Measurements from ENCODE around the gene HMX1.

Gene HMX1

DNA sequence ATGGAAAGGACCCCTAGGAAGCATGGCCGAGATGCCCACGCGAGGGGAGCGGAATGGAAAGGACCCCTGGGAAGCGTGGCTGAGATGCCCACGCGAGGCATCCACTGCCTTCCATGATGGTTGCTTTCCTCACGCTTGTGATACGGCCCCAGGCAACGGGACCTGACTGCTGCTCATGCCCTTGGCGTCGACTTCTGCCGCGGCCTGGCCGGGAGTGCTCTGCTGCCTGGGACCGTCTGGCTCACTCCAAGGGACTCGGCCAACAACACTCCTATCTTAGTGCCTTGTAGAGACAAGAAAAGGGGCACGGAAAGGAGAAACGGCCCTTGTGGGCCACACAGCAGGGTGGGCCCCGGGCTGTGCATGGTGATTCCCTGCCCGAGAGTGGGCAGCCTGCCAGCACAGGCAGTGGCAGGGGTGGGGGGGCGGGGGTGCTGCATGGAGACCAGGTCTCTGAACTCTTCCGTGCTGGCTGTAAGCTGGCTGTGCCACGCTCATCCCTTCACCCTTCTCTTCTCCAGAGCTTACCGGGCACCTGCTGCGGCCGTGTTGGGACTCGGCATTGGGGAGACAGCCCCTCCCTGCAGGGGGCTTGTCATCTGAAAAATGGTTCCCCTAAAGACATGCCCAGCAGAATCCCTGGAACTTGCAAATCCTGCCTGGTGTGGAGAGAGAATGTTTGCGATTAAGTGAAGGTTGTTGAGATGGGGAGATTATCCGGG is 38.6 kb upstream of the HMX1 start:
- no peak for DNase-seq (ENCODE audit: low read depth in 1 of 2, low spot score in 1 of 2)

DNA sequence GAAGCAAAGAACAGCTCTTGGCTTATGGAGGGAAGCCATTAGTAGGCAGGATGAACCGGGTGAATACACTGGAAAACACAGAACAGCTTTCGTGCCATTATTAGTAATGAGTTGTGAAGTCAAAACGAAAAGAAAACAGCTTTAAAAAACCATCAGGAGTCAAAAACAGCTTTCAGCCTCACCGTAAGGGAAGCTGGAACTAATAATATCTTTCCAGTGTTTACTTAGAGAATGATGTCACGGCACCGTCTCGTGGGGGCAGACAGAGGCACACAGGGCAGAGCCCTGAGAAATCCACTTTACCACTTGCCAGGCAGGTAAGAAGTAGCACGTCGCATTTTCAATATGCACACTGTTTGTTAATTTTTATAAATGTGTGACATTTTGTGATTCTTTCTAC is 37.9 kb upstream of the HMX1 start:
- no peak for DNase-seq (ENCODE audit: low read depth in 1 of 2, low spot score in 1 of 2)

DNA sequence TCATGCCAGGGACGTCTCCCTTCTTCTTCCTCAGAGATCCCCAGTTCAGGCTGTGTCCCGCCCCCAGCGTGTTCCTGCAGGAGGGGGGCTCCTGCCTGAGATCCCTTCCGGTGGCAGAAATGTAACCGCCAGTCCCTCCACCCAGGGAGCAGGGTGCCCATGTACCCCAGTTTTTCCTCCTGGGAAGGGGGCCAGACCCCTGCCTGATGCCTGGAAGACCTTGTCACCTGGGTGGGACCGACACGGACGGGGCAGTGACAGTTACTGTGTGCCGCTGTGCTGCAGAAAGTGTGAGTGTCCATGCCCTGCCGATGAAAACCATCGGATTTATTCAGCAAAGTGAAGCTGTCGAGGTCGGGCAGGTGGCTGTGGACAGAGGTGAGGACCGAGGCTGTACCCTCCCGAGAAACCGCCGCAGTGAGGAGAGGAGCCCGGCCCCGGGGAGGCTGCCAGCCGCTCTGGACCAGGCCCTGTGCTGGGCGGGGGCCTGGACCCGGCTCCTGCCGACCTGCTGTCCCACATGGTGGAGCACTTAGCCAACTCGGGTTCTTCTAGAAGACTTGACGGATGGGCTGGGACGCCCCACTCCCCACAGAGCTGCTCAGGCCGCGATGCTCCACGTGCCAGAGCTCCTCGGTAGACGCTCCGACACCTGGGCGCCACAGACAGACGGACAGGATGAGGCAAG is 36.7 kb upstream of the HMX1 start:
- DNase-seq (ENCODE audit: low read depth in 1 of 2, low spot score in 1 of 2) = no peak

DNA sequence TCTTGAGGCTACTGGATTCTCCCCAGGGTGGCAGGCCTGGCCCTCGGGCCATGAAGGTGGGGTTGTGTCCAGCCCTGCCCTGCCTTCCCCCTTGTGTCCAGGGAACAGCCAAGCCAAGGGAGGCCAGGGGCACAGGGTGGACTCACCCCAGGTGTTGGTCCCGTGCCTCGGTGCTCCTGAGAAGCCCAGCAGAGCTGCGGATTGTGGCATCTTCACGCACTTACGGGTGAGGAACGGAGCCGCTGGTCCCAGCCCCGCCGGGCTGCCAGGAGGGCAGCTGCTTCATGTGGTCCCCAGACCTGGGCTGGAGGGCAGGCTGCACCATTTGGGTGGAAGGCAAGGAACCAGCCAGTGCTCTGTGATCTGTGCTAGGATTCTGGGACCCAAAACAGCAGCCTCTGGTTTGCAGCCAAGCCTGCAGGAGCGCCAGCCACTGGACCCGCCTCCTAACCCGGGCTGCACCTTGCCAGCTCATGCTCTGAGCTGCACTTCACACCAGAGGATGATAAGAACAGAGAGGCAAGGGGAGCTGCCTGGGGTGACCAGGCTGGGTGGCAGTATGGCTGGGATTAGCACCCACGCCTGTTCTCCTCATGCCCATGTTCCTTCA is 36.1 kb upstream of the HMX1 start:
- no peak for DNase-seq (ENCODE audit: low read depth in 1 of 2, low spot score in 1 of 2)

DNA sequence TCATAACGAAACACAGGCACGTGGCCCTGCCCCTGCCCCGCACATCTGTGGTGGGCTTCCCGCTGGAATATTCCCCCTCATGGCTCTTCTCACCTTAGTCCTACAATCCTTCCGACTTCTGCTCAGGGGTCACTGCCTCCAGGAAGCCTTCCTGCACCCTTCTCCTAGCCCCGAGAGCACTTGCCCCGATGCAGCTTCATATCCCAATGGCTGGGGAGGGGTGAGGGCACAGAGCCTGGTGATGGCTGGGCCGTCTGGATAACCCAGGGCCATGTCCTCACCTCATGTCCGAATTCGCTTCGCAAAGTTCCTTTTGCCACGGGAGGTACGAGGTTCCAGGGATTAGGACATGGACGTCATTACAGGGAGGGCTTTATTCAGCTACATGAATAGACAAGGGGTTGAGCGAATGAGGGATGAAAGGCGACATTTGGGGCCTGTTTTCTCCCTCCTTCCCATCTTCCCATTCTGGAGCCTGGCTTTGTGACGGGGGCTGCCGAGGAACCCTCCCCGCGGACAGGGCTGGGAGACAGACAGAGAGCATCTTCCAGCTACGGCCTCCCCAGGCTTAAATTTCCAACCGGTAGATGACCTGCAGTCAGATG is 35.5 kb upstream of the HMX1 start:
- no peak for DNase-seq (ENCODE audit: low read depth in 1 of 2, low spot score in 1 of 2)

DNA sequence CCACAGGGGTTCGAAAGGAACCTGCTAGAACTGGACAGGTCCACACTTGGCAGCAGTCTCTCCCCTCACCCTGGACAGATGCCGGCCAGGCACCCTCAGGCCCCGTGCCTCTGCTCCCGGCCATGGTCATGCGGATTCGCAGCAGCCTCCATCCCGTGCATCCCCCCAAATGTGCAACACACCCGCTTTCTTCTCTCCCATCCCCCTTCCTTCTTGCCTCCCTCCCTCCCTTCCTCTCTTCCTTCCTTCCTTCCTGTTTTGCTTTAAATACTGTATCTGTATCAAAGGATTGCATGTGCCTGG is 35.0 kb upstream of the HMX1 start:
- no peak for DNase-seq (ENCODE audit: low read depth in 1 of 2, low spot score in 1 of 2)

DNA sequence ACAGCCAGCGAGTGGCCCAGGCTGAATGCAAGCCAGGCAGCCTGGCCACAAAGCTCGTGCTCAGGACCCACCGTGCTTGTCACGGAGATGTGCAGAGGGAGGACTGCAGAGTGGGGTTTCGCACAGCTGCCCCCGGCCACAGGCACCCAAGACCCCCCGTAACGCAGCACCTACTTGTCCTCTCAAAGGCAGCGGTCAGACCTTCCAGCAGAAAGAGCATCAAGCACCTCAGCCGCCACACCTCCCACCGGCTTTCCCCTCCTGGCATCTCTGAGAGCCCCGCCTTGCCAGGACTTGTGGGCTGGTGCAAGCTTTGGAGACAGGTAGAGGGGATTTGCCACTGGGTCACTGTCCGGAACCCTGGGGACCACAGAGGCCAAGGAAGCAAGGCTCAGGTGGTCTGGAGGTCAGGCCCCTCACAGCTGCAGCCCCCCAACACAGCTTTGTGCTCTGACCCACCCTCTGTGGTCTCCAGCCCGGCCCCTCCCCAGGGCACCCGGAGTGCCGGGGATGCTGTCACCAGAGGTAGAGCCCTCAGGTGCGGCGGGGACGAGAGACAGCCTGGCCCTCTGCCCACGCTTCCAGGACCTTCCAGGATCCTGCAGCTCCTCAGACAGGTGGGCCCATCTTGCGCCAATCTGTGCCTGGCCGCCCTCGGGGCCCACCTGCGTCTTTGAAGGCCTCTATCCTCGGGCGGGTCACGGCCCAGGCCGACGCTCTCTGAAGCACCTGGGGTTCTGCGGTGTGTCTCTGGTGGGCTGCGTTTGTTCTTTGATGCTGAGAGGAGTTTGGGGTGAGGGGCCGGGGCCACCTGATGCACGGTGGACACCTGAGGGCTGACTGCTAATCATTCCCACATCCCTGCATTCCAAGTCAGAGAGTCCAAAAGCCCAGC is 34.4 kb upstream of the HMX1 start:
- no peak for DNase-seq (ENCODE audit: low read depth in 1 of 2, low spot score in 1 of 2)

DNA sequence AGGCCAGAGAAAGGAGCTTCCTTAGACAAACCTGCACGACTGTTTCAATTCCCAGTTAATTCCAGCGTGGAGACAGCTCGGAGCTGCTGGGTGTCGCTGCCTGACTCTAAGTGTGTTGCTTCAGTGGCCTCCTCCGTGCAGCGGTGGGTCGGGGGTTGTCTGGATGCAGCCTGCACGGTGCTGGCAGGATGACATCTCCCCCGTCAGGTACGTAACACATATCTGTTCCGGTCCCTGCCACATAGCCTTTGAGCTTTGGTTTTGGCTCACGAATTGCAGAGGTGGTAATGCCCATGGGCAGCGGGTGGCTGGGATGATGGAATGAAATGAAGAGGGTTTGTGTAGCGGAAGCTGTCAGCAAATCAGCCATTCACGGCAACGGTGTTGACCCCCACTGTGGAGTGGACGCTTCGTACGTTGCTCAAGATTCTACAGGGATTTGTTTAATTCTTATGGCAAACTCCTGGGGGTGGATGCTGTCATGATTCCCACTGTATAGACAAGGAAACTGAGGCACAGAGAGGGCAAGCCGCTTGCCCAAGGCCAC is 33.7 kb upstream of the HMX1 start:
- no peak for DNase-seq (ENCODE audit: low read depth in 1 of 2, low spot score in 1 of 2)

DNA sequence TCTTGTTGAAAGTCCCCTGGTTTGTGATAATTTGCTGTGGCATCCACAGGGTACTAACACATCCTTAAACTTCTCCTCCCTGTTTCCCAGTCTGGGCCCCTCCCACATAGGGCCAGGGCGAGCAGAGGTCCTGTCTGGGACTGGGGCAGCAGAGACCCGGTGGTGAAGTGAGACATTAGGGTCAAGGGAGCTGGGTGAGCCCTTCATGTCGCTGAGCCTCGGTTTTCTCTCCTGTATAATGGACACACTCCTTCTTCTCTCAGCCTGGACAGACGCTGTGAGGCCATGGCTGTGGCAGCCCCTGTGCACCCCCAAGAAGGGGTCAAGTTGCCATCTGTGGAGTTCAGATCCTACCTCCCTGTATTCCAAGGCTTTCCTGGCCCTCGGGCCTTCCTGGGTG is 33.0 kb upstream of the HMX1 start:
- DNase-seq (ENCODE audit: low read depth in 1 of 2, low spot score in 1 of 2) = no peak

DNA sequence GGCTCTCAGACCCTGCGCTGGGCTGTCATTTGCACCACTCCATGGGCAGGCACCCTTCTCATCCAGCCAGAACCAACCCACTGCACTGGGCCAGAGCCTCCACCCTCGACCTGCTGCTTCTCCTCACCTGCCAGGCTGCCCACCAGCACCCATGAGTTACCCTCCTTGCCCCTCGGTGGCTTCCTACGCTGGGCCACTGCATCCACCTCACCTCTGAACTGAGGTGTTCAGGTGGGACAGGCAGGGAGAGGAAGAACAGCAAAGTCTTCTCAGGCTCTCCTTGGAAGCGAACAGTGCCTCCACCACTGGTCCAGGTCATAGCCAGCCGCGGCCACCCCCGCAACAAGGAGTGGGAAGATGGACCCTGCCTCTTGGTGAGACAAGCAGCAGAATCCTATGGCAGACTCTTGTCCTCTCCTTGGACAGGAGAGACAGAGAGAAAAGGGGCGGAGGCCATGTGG is 32.4 kb upstream of the HMX1 start:
- DNase-seq (ENCODE audit: low read depth in 1 of 2, low spot score in 1 of 2) = no peak

DNA sequence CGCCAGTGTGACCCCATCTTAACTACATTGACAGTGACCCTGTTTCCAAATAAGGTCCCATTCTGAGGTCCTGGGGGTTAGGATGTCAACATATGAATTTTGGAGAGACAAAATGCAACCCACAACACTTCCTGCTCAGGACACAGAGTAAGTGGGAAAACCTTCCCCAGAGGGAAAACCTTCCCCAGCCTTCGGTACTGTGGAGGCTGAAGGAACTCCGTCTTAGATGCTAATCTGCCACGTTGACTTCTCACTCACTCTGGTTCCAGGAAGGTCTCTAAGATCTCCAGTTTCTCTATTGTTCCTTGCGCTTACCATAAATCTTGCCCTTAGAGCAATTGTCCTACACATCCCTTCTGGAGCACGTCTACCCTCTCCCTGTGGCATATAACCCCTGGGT is 29.7 kb upstream of the HMX1 start:
- no peak for DNase-seq (ENCODE audit: low read depth in 1 of 2, low spot score in 1 of 2)

DNA sequence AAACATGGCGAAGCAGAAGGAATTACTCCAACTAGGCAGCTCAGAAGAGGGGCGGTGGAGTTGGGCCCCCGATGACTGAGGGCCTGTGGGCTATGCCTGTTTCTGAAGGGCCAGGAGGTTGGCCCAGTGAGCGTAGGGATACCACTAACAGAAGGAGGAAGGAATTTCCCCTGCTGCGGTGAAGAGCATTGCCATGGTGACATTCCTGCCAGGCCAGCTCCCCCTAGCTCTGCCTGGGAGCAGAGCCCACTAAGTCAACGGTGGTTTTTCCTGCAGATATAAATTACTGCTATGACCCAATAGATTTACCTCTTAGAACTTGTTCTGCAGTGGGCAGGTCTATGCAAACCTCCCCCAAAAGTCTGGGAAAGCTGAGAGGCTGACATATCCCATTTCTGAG is 28.9 kb upstream of the HMX1 start:
- no peak for DNase-seq (ENCODE audit: low read depth in 1 of 2, low spot score in 1 of 2)

DNA sequence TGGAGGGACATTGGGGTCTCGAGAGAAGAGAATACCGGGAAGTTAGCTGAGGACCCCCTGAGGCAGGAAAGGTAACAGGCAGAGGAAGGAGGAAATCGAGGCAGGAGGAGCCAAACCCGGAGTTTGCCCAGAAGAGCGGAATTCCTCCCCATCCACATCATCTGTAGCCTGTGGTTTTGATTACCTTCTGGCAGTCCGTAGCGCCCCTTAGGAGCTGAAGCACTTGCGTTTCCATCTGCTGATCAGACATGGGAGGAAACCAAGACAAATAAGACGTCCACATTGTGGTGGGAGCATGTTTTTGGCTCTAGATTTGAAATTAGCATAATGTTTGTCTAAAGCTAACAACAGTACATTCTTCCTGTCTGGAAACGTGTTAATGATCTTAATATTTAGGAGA is 26.8 kb upstream of the HMX1 start:
- no peak for DNase-seq (ENCODE audit: low read depth in 1 of 2, low spot score in 1 of 2)

DNA sequence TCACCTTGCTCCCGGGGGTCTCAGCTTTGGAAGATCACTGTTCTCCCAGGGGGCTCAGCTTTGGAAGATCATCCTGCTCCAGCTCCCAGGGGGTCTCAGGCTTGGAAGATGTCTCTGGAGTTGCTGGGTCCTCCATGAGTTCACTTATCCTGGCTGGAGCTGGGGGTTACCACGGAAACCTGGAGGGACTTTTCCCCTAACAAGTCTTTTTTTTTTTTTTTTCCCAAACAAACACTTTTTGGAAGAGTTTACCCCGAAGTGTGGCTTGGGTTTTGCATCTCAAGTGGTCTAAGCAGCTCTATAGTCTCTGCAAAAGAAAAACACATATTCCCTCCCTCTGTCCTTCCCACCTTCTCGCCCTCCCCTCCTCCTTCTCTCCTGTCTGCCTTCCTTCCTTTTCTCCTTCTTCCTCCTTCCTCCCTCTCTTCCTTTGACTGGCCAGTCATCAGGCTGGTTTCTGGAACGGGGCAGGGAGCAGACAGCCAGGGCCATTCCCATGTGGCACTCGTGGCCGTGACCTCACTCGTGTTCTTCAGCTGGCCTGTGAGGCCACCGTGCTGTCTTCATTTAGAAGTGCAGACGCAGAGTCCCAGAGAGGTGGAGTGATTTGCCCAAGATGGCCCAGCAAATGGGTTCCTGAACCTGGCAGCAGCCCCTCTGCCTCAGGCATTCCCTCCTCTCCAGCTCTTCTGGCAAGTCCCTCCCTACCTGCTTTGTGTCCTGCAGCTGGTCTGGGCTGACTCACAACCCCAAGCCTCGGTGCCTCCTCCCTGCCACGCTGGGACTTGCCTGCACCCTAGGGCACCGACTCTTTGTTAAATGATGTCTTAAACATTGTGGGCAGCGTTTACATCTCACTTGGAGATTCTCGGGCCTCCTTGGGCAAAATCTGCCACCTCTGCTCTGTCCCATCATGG is 25.9 kb upstream of the HMX1 start:
- DNase-seq (ENCODE audit: low read depth in 1 of 2, low spot score in 1 of 2) = no peak

DNA sequence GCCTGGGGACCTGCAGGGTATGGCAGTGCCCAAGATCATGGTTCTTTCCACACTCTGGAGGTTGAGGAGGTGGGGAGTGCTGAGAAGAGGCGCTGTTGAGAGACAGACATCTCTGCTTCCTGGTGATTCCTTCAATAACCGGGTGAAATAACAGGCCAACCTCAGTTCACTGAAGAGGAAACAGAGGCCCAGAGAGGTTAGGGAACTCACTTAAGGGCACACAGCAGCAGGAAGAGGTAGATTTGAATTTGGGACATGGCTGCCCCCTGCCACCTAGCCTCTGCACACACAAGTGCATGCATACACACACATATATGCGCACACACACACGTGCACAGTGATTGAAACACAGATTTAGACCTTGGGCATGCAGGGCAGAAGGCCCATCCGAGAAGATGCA is 24.9 kb upstream of the HMX1 start:
- no peak for DNase-seq (ENCODE audit: low read depth in 1 of 2, low spot score in 1 of 2)

DNA sequence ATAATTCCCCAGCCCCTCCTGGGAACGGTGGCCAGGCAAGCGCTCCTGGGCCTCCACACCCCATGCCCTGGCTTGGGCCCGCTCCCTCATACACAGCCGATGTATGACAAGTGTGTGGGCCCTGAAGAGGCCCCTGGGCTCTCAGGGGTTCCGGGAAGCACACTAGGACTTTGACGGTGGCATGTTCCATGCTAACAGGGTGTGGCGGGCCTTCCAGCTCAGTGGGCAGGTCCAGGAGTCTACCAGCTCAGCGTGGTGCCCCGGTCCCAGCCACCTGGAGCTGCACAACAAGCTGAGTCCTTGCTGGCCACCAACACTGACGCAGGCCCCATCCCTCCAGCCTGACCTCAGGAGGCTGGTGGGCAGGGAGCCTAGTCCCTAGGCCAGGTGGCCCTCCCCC is 24.4 kb upstream of the HMX1 start:
- no peak for DNase-seq (ENCODE audit: low read depth in 1 of 2, low spot score in 1 of 2)

DNA sequence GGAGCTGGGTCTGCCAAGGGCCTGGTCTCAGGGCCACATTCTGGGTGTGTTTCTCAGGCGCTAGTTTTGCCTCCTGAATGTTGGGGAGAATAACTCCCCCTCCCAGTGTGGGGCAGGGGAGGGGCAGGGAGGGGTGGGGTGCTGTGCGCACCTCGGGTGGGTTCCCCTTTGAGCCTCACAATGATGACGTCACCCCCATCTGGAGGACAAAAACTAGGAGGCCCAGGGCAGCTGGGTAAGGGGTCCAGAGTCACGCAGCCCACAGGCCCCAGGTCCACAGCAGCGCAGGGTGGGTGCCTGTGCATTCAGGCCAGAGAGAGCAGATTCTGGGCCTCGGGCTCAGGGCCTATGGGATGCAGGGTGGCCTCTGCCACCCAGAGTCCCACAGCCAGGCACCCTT is 23.7 kb upstream of the HMX1 start:
- no peak for DNase-seq (ENCODE audit: low read depth in 1 of 2, low spot score in 1 of 2)

DNA sequence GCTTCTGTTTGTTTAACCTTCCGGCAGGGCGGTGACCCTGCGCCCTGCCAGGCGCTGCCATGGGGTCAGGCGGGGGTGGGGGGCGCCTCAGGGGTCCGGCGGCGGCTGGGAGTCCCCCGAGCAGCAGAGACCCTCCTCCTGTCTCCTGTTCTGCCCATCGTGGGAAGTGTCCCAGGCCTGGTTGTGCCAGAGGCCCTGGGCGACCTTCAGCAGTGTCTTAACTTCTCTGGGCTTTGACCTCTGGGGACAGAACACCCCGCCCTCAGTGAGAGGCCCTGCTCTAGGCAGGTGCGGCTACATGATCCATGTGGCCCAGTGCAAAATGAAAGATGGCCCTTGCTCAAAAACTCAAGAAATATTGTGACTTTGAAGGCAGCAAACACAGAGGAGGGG is 22.8 kb upstream of the HMX1 start:
- no peak for DNase-seq (ENCODE audit: low read depth in 1 of 2, low spot score in 1 of 2)

DNA sequence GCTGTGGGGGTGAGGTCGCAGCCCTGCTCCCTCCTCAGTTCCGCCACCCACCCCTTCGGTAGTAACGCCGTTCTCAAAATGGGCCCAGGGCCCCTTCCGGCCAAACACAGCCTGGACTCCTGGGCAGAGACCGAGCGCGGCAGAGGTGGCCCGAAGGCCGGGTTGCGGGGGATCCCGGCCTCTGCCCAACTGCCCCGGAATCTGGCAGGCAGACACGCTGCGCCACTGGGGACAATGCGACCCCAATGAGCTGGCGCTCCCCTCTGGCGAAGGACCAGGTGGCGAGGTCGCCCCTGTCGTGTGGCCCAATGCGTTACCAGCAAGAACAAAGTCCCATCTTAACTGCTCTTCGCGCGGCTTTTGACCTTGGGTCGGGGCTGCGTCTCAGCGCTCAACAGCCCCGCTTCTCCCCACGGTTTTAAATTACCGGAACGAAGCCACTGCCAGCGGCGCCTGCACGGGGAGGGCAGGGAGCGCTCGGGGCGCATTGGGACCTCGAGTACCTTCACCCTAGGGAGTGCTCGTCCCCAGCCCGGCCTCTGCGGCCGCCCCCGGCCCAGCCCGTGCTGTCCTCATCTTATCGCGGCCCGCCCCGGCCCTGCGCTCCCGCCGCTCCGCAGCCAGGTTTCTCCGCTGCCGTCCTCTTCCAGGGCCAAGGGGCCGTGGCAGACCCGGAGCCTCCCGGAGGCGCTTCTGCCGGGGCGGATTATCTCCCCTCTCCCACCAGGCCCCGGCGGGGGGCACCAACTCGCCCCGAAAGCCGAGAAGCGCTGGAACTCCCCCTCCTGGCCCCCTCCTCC is 22.2 kb upstream of the HMX1 start:
- DNase-seq (ENCODE audit: low read depth in 1 of 2, low spot score in 1 of 2) = no peak
